ENCODE measurements around the gene ARHGEF11.

DNA sequence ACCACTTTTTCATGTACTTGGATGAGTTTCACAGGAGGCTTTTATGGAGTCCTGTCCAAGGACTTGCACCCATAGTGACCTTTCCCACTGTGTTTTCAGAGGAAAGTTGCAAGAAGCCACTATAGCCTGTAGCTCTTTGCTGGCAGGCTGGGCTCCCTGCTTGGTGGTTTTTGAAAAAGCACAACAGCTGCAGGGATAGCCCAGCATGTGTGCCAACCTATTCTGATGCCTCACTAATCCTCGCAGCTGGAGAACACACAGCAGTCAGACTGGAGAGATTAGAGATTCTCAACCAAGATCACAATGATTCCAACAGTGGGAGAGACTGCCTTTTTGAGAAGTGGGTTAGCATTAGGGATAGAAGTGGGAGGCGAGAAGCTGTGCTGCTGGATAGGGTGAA lies 24.1 kb upstream of the ARHGEF11 start:
- TF ChIP-seq CTCF (IDR thresholded peaks at IDR 0.05) (no peak), POLR2AphosphoS5 (IDR thresholded peaks at IDR 0.05) (no peak), POLR2A (IDR thresholded peaks at IDR 0.05) (no peak)
